HG02870 (cell line): Measurements from ENCODE around the gene EXOC1.

Source experiments
- ATAC-seq: cut with Tn5 transposase; IDR thresholded peaks from one replicate; pipeline ENCODE4 v1.9.1; 2021; ENCODE audit warnings: mild to moderate bottlenecking, moderate library complexity; ENCODE audit not compliant: unreplicated experiment

EXOC1 gene

GRCh38 chr4:55948726-55949481, 95.5 kb downstream of the EXOC1 start, which contains the start of gene CEP135:
Gene CEP135 (plus strand): TSS chr4:55948945. CDS start chr4:55952131, 3,186 bp downstream.
- ATAC-seq: peak; percentile 69

GRCh38 chr4:55949482-55949802, 96.0 kb downstream of the EXOC1 start:
- no peak for ATAC-seq

- ATAC-seq: no peak
Measured at GRCh38 chr4:55951191-55951922, 97.9 kb downstream of the EXOC1 start.
